HEK293T (cell line): ENCODE measurements around the gene CIZ1.

ENCODE experiments used
- CTCF ChIA-PET: fragments of 350-600 bp; formaldehyde crosslinking; extraction: SDS; loops from one replicate; lab custom pipeline; 2021; ENCODE audit warnings: antibody characterized with exemption, inconsistent platforms; lab: Yijun Ruan, JAX
- POLR2A ChIA-PET: fragments of 350-600 bp; formaldehyde crosslinking; extraction: SDS; loops from one replicate; lab custom pipeline; 2020; ENCODE audit warnings: antibody characterized with exemption, inconsistent platforms; lab: Yijun Ruan, JAX
- DNase-seq: peaks from one replicate; pipeline ENCODE4 v3.0.0; 2012; ENCODE audit warnings: mixed read lengths; ENCODE audit errors: extremely low spot score
- ARNT ChIP-seq: fragments of 450-650 bp; IDR thresholded peaks from 2 replicates; pipeline ENCODE4 v1.6.1; 2017; ENCODE audit warnings: mild to moderate bottlenecking
- BHLHE40 ChIP-seq: fragments of 450-650 bp; IDR thresholded peaks from 2 replicates; pipeline ENCODE4 v1.6.1; 2016; ENCODE audit warnings: mild to moderate bottlenecking, moderate library complexity, borderline replicate concordance
- CTBP1 ChIP-seq: fragments of 450-650 bp; IDR thresholded peaks from 2 replicates; pipeline ENCODE4 v1.6.1; 2016; ENCODE audit warnings: borderline replicate concordance
- ELF4 ChIP-seq: fragments of 450-650 bp; IDR thresholded peaks from 2 replicates; pipeline ENCODE4 v1.6.1; 2017; ENCODE audit warnings: antibody characterized with exemption
- FOXA1 ChIP-seq: fragments of 450-650 bp; IDR thresholded peaks from 2 replicates; pipeline ENCODE4 v1.6.1; 2016; ENCODE audit warnings: mild to moderate bottlenecking
- FOXK2 ChIP-seq: fragments of 450-650 bp; IDR thresholded peaks from 2 replicates; pipeline ENCODE4 v1.6.1; 2016; ENCODE audit warnings: mild to moderate bottlenecking
- FOXM1 ChIP-seq: fragments of 450-650 bp; IDR thresholded peaks from 2 replicates; pipeline ENCODE4 v1.6.1; 2017; ENCODE audit warnings: mild to moderate bottlenecking, borderline replicate concordance
- HDGF ChIP-seq: fragments of 450-650 bp; IDR thresholded peaks from 2 replicates; pipeline ENCODE4 v1.6.1; 2017; ENCODE audit warnings: antibody characterized with exemption, borderline replicate concordance
- L3MBTL2 ChIP-seq: fragments of 450-650 bp; conservative IDR thresholded peaks from 2 replicates; pipeline ENCODE4 v1.6.1; 2016; ENCODE audit warnings: mild to moderate bottlenecking
- LEF1 ChIP-seq: fragments of 450-650 bp; IDR thresholded peaks from 2 replicates; pipeline ENCODE4 v1.6.1; 2017; ENCODE audit warnings: mild to moderate bottlenecking, borderline replicate concordance
- NFRKB ChIP-seq: fragments of 450-650 bp; IDR thresholded peaks from 2 replicates; pipeline ENCODE4 v1.6.1; 2016; ENCODE audit warnings: mild to moderate bottlenecking, moderate library complexity
- PKNOX1 ChIP-seq: fragments of 450-650 bp; IDR thresholded peaks from 2 replicates; pipeline ENCODE4 v1.6.1; 2016
- SP1 ChIP-seq: fragments of 450-650 bp; IDR thresholded peaks from 2 replicates; pipeline ENCODE4 v1.6.1; 2017
- SUZ12 ChIP-seq: fragments of 450-650 bp; IDR thresholded peaks from 2 replicates; pipeline ENCODE4 v1.6.1; 2016; ENCODE audit warnings: mild to moderate bottlenecking
- TARDBP ChIP-seq: fragments of 450-650 bp; IDR thresholded peaks from 2 replicates; pipeline ENCODE4 v1.6.1; 2016
- ZNF384 ChIP-seq: fragments of 450-650 bp; IDR thresholded peaks from 2 replicates; pipeline ENCODE4 v1.6.1; 2016

The CIZ1 gene

GRCh38 chr9:128167209-128167608 lies 24.2 kb downstream of the CIZ1 start:
- DNase-seq = no peak
- POLR2A ChIA-PET = no interaction called here
- no peak for TF ChIP-seq CTBP1
- CTCF ChIA-PET = no interaction called here

DNA sequence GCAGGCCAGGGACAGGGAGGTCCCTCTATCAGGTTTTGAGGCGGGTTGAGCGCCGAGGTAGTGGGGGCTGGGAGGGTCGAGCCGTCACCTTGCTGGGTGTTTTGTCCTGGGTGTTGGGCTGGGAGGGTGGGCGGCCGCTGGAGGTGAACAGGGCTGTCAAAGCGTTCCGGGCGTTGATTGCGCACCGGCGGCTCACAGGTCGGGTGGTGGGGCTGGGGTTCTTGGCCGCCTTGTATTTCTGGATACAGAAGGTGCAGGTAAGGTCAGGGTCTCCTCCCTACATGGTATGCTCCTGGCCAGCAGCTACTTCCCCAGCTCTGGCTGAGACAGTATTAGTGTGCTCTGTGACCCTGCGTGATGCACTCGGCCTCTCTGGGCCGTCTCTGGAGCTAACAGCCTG lies 25.2 kb downstream of the CIZ1 start:
- CTCF ChIA-PET = no interaction called here
- no peak for TF ChIP-seq FOXA1
- no peak for TF ChIP-seq PKNOX1
- TF ChIP-seq ARNT = no peak
- TF ChIP-seq FOXK2 = no peak
- no peak for TF ChIP-seq ELF4
- TF ChIP-seq FOXM1 = no peak
- no peak for TF ChIP-seq NFRKB
- TF ChIP-seq L3MBTL2 = no peak
- TF ChIP-seq TARDBP = no peak
- no peak for TF ChIP-seq SUZ12
- TF ChIP-seq ZNF384 = no peak
- TF ChIP-seq BHLHE40 = no peak
- TF ChIP-seq CTBP1 = no peak
- no peak for TF ChIP-seq SP1
- TF ChIP-seq HDGF = no peak
- no peak for TF ChIP-seq LEF1

GRCh38 chr9:128164307-128164885 lies 27.0 kb downstream of the CIZ1 start:
- POLR2A ChIA-PET = no interaction called here
- TF ChIP-seq FOXK2 (no peak), TARDBP (no peak), SP1 (no peak), BHLHE40 (no peak), L3MBTL2 (no peak), PKNOX1 (no peak), NFRKB (no peak), HDGF (no peak), ZNF384 (no peak), FOXM1 (no peak), LEF1 (no peak), ELF4 (no peak)
- no peak for DNase-seq
- CTCF ChIA-PET = no interaction called here

More for the DNA sequence above, 25.2 kb downstream of the CIZ1 start:
- POLR2A ChIA-PET = no interaction called here
- DNase-seq = no peak

DNA sequence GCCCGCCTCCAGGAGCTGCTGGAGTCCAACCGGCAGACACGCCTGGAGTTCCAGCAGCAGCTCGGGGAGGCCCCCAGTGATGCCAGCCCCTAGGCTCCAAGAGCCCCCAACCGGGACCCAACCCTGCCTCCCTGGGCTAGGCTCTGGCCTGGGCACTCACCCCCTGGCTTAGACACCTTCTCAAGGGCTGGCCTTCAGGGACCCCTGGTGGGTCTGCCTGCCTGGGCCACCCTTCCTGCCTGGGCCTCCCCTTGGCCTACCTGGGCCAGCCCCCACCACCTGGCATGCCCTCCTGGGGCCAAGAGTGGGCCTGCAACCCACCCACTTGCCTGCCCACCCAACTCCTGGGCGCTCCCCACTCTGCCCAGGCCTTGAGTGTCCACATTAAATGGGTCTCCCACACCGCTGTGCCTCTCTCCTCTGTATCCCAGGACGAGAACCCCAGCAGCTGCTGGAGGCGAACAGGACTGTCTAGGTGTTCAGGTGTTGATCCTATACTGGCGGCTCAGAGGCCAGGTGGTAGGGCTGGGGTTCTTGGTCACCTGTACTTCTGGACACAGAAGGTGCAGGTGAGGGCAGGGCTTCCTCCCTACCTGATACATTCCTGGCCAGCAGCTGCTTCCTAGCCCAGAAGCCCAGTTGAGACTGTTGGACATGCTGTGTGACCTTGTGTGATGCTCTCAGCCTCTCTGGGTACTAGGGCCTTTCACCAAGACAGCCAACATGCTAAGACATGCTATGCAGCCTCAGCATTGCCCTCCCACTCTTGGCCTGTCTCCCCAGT lies 27.7 kb downstream of the CIZ1 start:
- DNase-seq = no peak
- ChIA-PET CTCF (no interaction called here), POLR2A (no interaction called here)
- no peak for TF ChIP-seq SP1
- TF ChIP-seq FOXA1 = no peak
- TF ChIP-seq ELF4 = no peak
- no peak for TF ChIP-seq TARDBP
- no peak for TF ChIP-seq PKNOX1
- TF ChIP-seq HDGF = no peak
- no peak for TF ChIP-seq ARNT
- no peak for TF ChIP-seq CTBP1
- no peak for TF ChIP-seq FOXK2

DNA sequence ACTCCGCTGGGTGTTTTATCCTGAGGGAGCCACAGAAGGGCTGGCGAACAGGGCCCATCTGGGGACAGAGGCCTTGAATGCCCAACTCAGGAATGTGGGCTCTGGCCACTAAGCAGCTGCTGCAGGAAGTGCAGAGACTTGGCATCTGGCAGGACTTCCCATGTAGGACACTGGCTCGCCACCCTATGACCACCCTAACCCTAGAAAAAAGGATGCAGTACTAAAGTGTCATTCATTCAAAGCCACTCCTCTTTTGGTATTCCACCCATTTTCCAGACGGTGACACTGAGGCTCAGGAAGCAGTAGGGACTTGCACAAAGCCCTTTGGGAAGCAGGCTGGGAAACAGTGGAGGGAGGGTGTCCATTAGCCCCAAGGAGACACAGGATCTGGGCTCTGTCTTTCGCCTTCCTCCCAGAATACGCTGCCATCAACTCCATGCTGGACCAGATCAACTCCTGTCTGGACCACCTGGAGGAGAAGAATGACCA lies 28.3 kb downstream of the CIZ1 start:
- CTCF ChIA-PET = no interaction called here
- POLR2A ChIA-PET = no interaction called here
- TF ChIP-seq L3MBTL2 (no peak), LEF1 (no peak), FOXA1 (no peak), CTBP1 (no peak), FOXK2 (no peak), ZNF384 (no peak), BHLHE40 (no peak), NFRKB (no peak), ARNT (no peak), TARDBP (no peak), HDGF (no peak), FOXM1 (no peak), SUZ12 (no peak), ELF4 (no peak), PKNOX1 (no peak)
- no peak for DNase-seq
